ENCODE data around the gene ERCC6L2.

- TF ChIP-seq CTCF (IDR thresholded peaks at IDR 0.05) (no peak), EZH2 (IDR thresholded peaks at IDR 0.05) (no peak)
These were observed 17.6 kb upstream of the ERCC6L2 start for GRCh38 chr9:95857896-95858295.

Measured in neural progenitor cell (in vitro differentiated cells).